Measurements from ENCODE around the gene CCND1. TPM values are rescaled to one million over a fixed set of nuclear protein-coding genes. Genes with fewer than 3 reads are reported as not detected.
A peak's percentile ranks its signal among the peaks of the same experiment; 100 is the strongest.

The CCND1 gene
- total RNA-seq, 1 experiment from 2014 or later = 331 TPM

GRCh38 chr11:69652999-69653398, 12.0 kb downstream of the CCND1 start:
- peaks cover 4% of the 10 kb centered on the region for H3K36me3 ChIP-seq (ENCODE audit: control insufficient read depth, insufficient read depth, low read length)
- no TSS peak for BruUV-seq (replicated peaks)
- H3K4me3 Mint-ChIP-seq (ENCODE audit: unreplicated experiment) = no peak overlapping the region
- H3K36me3 Mint-ChIP-seq (ENCODE audit: insufficient read depth, unreplicated experiment) = peaks cover 100% of the 10 kb centered on the region
- DNase-seq = peak in 1 of 2 experiments; percentile 29
- CTCF ChIA-PET = interaction anchor here (0.7 kb wide), 1 partner anchor 522 kb away, joined by 3 read pairs; no protein-coding TSS in a partner anchor
- peaks cover 27% of the 10 kb centered on the region for H3K4me1 Mint-ChIP-seq (ENCODE audit: low read depth, unreplicated experiment)
- H3K4me3 ChIP-seq (ENCODE audit: low read depth, low read length) = no peak overlapping the region
- no peaks in the 10 kb centered on the region for H3K9me3 ChIP-seq
- H3K27ac Mint-ChIP-seq (ENCODE audit: unreplicated experiment) = peak overlapping the region; percentile 63
- no peak for TF ChIP-seq CTCF (IDR thresholded peaks at IDR 0.05; ENCODE audit: insufficient read depth in 1 of 2, low read depth in 1 of 2, low read length in 1 of 2, severe bottlenecking in 1 of 2, unreplicated experiment in 1 of 2)
- intact Hi-C loops (cut with micrococcal nuclease; ENCODE audit: unreplicated experiment) = no loop called here
- no peaks in the 10 kb centered on the region for H3K27me3 Mint-ChIP-seq (ENCODE audit: insufficient read depth, unreplicated experiment)
- H3K4me1 ChIP-seq = peaks cover 31% of the 10 kb centered on the region
- H3K27me3 ChIP-seq (replicated peaks; ENCODE audit: control insufficient read depth, insufficient read depth, low read length) = no peaks in the 10 kb centered on the region
- no peaks in the 10 kb centered on the region for H3K9me3 Mint-ChIP-seq (ENCODE audit: unreplicated experiment)
- POLR2A ChIA-PET = no interaction called here

DNA sequence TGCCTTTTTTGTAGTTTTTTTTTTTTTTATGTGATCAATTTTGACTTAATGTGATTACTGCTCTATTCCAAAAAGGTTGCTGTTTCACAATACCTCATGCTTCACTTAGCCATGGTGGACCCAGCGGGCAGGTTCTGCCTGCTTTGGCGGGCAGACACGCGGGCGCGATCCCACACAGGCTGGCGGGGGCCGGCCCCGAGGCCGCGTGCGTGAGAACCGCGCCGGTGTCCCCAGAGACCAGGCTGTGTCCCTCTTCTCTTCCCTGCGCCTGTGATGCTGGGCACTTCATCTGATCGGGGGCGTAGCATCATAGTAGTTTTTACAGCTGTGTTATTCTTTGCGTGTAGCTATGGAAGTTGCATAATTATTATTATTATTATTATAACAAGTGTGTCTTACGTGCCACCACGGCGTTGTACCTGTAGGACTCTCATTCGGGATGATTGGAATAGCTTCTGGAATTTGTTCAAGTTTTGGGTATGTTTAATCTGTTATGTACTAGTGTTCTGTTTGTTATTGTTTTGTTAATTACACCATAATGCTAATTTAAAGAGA, 12.5 kb downstream of the CCND1 start:
- intact Hi-C loops (cut with micrococcal nuclease; ENCODE audit: unreplicated experiment) = no loop called here
- Mint-ChIP-seq H3K4me1 (ENCODE audit: low read depth, unreplicated experiment) (peaks cover 29% of the 10 kb centered on the region), H3K4me3 (ENCODE audit: unreplicated experiment) (no peak overlapping the region), H3K27me3 (ENCODE audit: insufficient read depth, unreplicated experiment) (no peaks in the 10 kb centered on the region), H3K36me3 (ENCODE audit: insufficient read depth, unreplicated experiment) (peaks cover 100% of the 10 kb centered on the region), H3K9me3 (ENCODE audit: unreplicated experiment) (no peaks in the 10 kb centered on the region), H3K27ac (ENCODE audit: unreplicated experiment) (no peak overlapping the region)
- no TSS peak for BruUV-seq (replicated peaks)
- peak in 1 of 2 experiments; percentile 31 for DNase-seq
- POLR2A ChIA-PET = no interaction called here
- no peak for TF ChIP-seq CTCF (IDR thresholded peaks at IDR 0.05; ENCODE audit: insufficient read depth in 1 of 2, low read depth in 1 of 2, low read length in 1 of 2, severe bottlenecking in 1 of 2, unreplicated experiment in 1 of 2)
- H3K4me3 ChIP-seq (ENCODE audit: low read depth, low read length) = no peak overlapping the region
- peaks cover 35% of the 10 kb centered on the region for H3K4me1 ChIP-seq
- peaks cover 3% of the 10 kb centered on the region; the same call in 1 of the 2 replicates for H3K36me3 ChIP-seq (ENCODE audit: control insufficient read depth, insufficient read depth, low read length)
- H3K9me3 ChIP-seq = no peaks in the 10 kb centered on the region
- H3K27me3 ChIP-seq (replicated peaks; ENCODE audit: control insufficient read depth, insufficient read depth, low read length) = no peaks in the 10 kb centered on the region
- CTCF ChIA-PET = interaction anchor here (0.7 kb wide), 1 partner anchor 523 kb away, joined by 3 read pairs; no protein-coding TSS in a partner anchor

GRCh38 chr11:69654001-69654659, 13.2 kb downstream of the CCND1 start:
- Histone ChIP-seq H3K9me3 (no peaks in the 10 kb centered on the region), H3K27me3 (replicated peaks; ENCODE audit: control insufficient read depth, insufficient read depth, low read length) (no peaks in the 10 kb centered on the region), H3K4me1 (peaks cover 42% of the 10 kb centered on the region), H3K4me3 (ENCODE audit: low read depth, low read length) (no peak overlapping the region), H3K36me3 (ENCODE audit: control insufficient read depth, insufficient read depth, low read length) (peaks cover 3% of the 10 kb centered on the region; the same call in 1 of the 2 replicates)
- POLR2A ChIA-PET = no interaction called here
- Mint-ChIP-seq H3K27ac (ENCODE audit: unreplicated experiment) (peak overlapping the region; percentile 14), H3K9me3 (ENCODE audit: unreplicated experiment) (no peaks in the 10 kb centered on the region), H3K27me3 (ENCODE audit: insufficient read depth, unreplicated experiment) (no peaks in the 10 kb centered on the region), H3K4me3 (ENCODE audit: unreplicated experiment) (peak overlapping the region; percentile 50), H3K36me3 (ENCODE audit: insufficient read depth, unreplicated experiment) (peaks cover 94% of the 10 kb centered on the region), H3K4me1 (ENCODE audit: low read depth, unreplicated experiment) (peaks cover 29% of the 10 kb centered on the region)
- DNase-seq = peak in 1 of 2 experiments; percentile 29
- intact Hi-C loops (cut with micrococcal nuclease; ENCODE audit: unreplicated experiment) = no loop called here
- no peak for TF ChIP-seq CTCF (IDR thresholded peaks at IDR 0.05; ENCODE audit: insufficient read depth in 1 of 2, low read depth in 1 of 2, low read length in 1 of 2, severe bottlenecking in 1 of 2, unreplicated experiment in 1 of 2)
- CTCF ChIA-PET = interaction anchor here (0.6 kb wide), 1 partner anchor 21 kb away, joined by 3 read pairs; no protein-coding TSS in a partner anchor
- BruUV-seq (replicated peaks) = no TSS peak
